ENCODE data around the gene ALX3. TPM values are rescaled to one million over a fixed set of nuclear protein-coding genes. Genes with fewer than 3 reads are reported as not detected.

The ALX3 gene
- total RNA-seq, 2 donors from 2014 or later = not detected

- H3K27me3 ChIP-seq (ENCODE audit: control insufficient read depth, insufficient read depth, low read length, poor library complexity, severe bottlenecking) = peaks cover 96% of the 10 kb centered on the region
- no peak overlapping the region for H3K27ac Mint-ChIP-seq
- no peak overlapping the region for H3K9ac ChIP-seq (ENCODE audit: extremely low read depth, low read length, poor library complexity, severe bottlenecking)
- peak overlapping the region; percentile 47 for H3K4me3 Mint-ChIP-seq
- no peak overlapping the region for H3K27ac ChIP-seq (ENCODE audit: low read depth, low read length)
- no peaks in the 10 kb centered on the region for H3K9me3 Mint-ChIP-seq
- TF ChIP-seq, protein P1, sequence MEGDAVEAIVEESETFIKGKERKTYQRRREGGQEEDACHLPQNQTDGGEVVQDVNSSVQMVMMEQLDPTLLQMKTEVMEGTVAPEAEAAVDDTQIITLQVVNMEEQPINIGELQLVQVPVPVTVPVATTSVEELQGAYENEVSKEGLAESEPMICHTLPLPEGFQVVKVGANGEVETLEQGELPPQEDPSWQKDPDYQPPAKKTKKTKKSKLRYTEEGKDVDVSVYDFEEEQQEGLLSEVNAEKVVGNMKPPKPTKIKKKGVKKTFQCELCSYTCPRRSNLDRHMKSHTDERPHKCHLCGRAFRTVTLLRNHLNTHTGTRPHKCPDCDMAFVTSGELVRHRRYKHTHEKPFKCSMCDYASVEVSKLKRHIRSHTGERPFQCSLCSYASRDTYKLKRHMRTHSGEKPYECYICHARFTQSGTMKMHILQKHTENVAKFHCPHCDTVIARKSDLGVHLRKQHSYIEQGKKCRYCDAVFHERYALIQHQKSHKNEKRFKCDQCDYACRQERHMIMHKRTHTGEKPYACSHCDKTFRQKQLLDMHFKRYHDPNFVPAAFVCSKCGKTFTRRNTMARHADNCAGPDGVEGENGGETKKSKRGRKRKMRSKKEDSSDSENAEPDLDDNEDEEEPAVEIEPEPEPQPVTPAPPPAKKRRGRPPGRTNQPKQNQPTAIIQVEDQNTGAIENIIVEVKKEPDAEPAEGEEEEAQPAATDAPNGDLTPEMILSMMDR (conservative IDR thresholded peaks at IDR 0.05) = no peak
- no peaks in the 10 kb centered on the region for H3K4me1 ChIP-seq (ENCODE audit: control insufficient read depth, insufficient read depth, low read length)
- no peaks in the 10 kb centered on the region for H3K9me3 ChIP-seq (ENCODE audit: control insufficient read depth, low read length)
- no peaks in the 10 kb centered on the region for H3K36me3 ChIP-seq (ENCODE audit: control insufficient read depth, insufficient read depth, low read length)
- H3K36me3 Mint-ChIP-seq (ENCODE audit: low read depth) = no peaks in the 10 kb centered on the region
- peak; percentile 80 for DNase-seq
- 12 to 13% methylated on average over 22 to 64 of the region's 64 CpGs for WGBS, 2 experiments (ENCODE audit: insufficient coverage in 1 of 2, insufficient read length in 1 of 2)
- H3K4me3 ChIP-seq (ENCODE audit: low read length) = no peak overlapping the region
- peaks cover 9% of the 10 kb centered on the region for H3K4me1 Mint-ChIP-seq
- peaks cover 95% of the 10 kb centered on the region for H3K27me3 Mint-ChIP-seq (ENCODE audit: insufficient read depth)
These were observed 829 bp downstream of the ALX3 start for GRCh38 chr1:110069404-110070281.

DNA sequence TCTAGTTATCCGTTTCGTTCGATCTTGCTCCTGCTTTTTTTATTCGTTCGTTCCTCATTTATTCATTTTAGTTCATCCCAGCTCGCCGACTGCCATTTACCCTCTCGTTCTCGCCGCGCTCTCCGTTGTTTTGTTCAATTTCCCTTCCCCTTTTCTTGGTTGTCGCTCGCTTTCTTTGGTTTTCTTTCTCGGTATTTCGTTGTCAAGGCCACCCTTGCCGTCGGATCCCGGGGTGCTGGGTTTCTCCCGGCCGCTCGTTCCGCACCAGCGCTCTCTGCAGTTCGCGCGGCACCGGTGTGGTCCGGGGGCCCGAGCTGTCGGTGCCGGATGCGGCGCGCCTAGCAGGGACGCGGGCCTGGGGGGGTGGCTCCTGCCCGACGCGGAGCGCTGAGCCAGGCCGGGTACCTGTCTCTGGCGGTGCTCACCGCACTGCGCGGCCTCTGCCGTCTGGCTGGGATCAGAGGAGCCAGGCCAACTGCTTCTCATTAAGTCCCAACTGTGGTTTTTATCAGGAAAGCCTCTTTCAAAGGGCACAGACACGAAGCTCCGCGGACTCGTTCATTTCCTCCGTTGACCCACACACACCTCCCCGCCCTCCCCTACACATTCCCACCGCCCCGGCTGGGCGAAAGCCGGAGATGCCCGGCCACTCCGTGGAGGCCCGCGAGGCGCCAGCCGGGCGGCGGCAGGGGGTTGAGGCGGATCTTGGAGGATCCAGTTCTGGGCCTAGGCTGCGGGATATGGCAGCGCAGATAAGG is 1.6 kb downstream of the ALX3 start:
- Histone ChIP-seq H3K36me3 (ENCODE audit: control insufficient read depth, insufficient read depth, low read length) (no peaks in the 10 kb centered on the region), H3K27ac (ENCODE audit: low read depth, low read length) (no peak overlapping the region), H3K4me1 (ENCODE audit: control insufficient read depth, insufficient read depth, low read length) (no peaks in the 10 kb centered on the region), H3K27me3 (ENCODE audit: control insufficient read depth, insufficient read depth, low read length, poor library complexity, severe bottlenecking) (peaks cover 87% of the 10 kb centered on the region), H3K9me3 (ENCODE audit: control insufficient read depth, low read length) (no peaks in the 10 kb centered on the region), H3K9ac (ENCODE audit: extremely low read depth, low read length, poor library complexity, severe bottlenecking) (no peak overlapping the region), H3K4me3 (ENCODE audit: low read length) (peak overlapping the region; percentile 45)
- WGBS, 2 experiments (ENCODE audit: insufficient coverage in 1 of 2, insufficient read length in 1 of 2) = 2 to 4% methylated on average over 40 to 68 of the region's 68 CpGs
- no peaks in the 10 kb centered on the region for H3K36me3 Mint-ChIP-seq (ENCODE audit: low read depth)
- peak overlapping the region; percentile 47 for H3K4me3 Mint-ChIP-seq
- no peaks in the 10 kb centered on the region for H3K9me3 Mint-ChIP-seq
- TF ChIP-seq, protein P1 (conservative IDR thresholded peaks at IDR 0.05) = no peak
- peak; percentile 75 for DNase-seq
- H3K4me1 Mint-ChIP-seq = peaks cover 9% of the 10 kb centered on the region
- no peak overlapping the region for H3K27ac Mint-ChIP-seq
- peaks cover 93% of the 10 kb centered on the region for H3K27me3 Mint-ChIP-seq (ENCODE audit: insufficient read depth)

GRCh38 chr1:110067893-110068645 is 2.4 kb downstream of the ALX3 start:
- H3K4me1 Mint-ChIP-seq = peaks cover 9% of the 10 kb centered on the region
- TF ChIP-seq, protein P1 (conservative IDR thresholded peaks at IDR 0.05) = no peak
- H3K36me3 ChIP-seq (ENCODE audit: control insufficient read depth, insufficient read depth, low read length) = no peaks in the 10 kb centered on the region
- no peaks in the 10 kb centered on the region for H3K36me3 Mint-ChIP-seq (ENCODE audit: low read depth)
- H3K4me3 Mint-ChIP-seq = peak overlapping the region; percentile 47
- H3K27ac Mint-ChIP-seq = no peak overlapping the region
- WGBS, 2 experiments (ENCODE audit: insufficient coverage in 1 of 2, insufficient read length in 1 of 2) = 4% methylated on average over 33 to 68 of the region's 68 CpGs
- no peaks in the 10 kb centered on the region for H3K9me3 ChIP-seq (ENCODE audit: control insufficient read depth, low read length)
- no peaks in the 10 kb centered on the region for H3K9me3 Mint-ChIP-seq
- H3K27me3 Mint-ChIP-seq (ENCODE audit: insufficient read depth) = peaks cover 90% of the 10 kb centered on the region
- peaks cover 80% of the 10 kb centered on the region for H3K27me3 ChIP-seq (ENCODE audit: control insufficient read depth, insufficient read depth, low read length, poor library complexity, severe bottlenecking)
- H3K4me1 ChIP-seq (ENCODE audit: control insufficient read depth, insufficient read depth, low read length) = no peaks in the 10 kb centered on the region
- no peak overlapping the region for H3K27ac ChIP-seq (ENCODE audit: low read depth, low read length)
- DNase-seq = peak; percentile 84
- peak overlapping the region; percentile 45 for H3K4me3 ChIP-seq (ENCODE audit: low read length)
- H3K9ac ChIP-seq (ENCODE audit: extremely low read depth, low read length, poor library complexity, severe bottlenecking) = no peak overlapping the region

All from endodermal cell (in vitro differentiated cells).